SU-DHL-6 (cell line): ENCODE data around the gene DNASE1L1.

Experiments
- H2AFZ ChIP-seq: fragments of 200-600 bp; sonication (generic); 2 replicates; pipeline ENCODE4 v1.6.1; 2014; ENCODE audit warnings: low read depth, mild to moderate bottlenecking, moderate library complexity, mixed read lengths, antibody characterized with exemption, low read length; ENCODE audit not compliant: severe bottlenecking
- H3F3A ChIP-seq: fragments of 200-600 bp; shearing (Covaris generic); 2 replicates; pipeline ENCODE4 v1.6.0; 2016; ENCODE audit warnings: antibody characterized with exemption, mild to moderate bottlenecking; ENCODE audit not compliant: insufficient read depth
- H3K27ac ChIP-seq: fragments of 200-600 bp; sonication (generic); 2 replicates; pipeline ENCODE4 v1.5.1; 2016; ENCODE audit warnings: low read depth, mild to moderate bottlenecking, low read length, moderate library complexity, mixed read lengths
- H3K27me3 ChIP-seq: fragments of 200-600 bp; sonication (generic), shearing (Covaris generic); 2 replicates; pipeline ENCODE4 v1.6.0; 2014; ENCODE audit warnings: mild to moderate bottlenecking, low read length
- H3K36me3 ChIP-seq: fragments of 200-600 bp; sonication (generic); 2 replicates; pipeline ENCODE4 v1.6.1; 2014; ENCODE audit warnings: mild to moderate bottlenecking, low read length, mixed read lengths
- H3K4me2 ChIP-seq: fragments of 300-600, 200-600 bp; shearing (Covaris generic), sonication (generic); 2 replicates; pipeline ENCODE4 v1.6.0; 2014; ENCODE audit warnings: low read length, low read depth, mild to moderate bottlenecking; ENCODE audit not compliant: poor library complexity, severe bottlenecking
- H3K4me3 ChIP-seq: fragments of 200-600 bp; sonication (generic); 2 replicates; pipeline ENCODE4 v1.5.1; 2014; ENCODE audit warnings: antibody characterized with exemption, low read length, mild to moderate bottlenecking, mixed read lengths; ENCODE audit not compliant: insufficient read depth, poor library complexity, severe bottlenecking
- H3K79me2 ChIP-seq: fragments of 200-600 bp; sonication (generic); 2 replicates; pipeline ENCODE4 v1.6.1; 2014; ENCODE audit warnings: mild to moderate bottlenecking, low read length, moderate library complexity; ENCODE audit not compliant: insufficient read depth
- H3K9ac ChIP-seq: fragments of 200-600 bp; sonication (generic); 2 replicates; pipeline ENCODE4 v1.7.0; 2014; ENCODE audit warnings: mild to moderate bottlenecking, low read length
- H3K9me2 ChIP-seq: fragments of 200-600 bp; sonication (generic); replicated peaks from 2 replicates; pipeline ENCODE4 v1.6.1; 2014; ENCODE audit warnings: low read length; ENCODE audit not compliant: insufficient read depth
- H3K9me3 ChIP-seq: fragments of 200-600 bp; sonication (generic); 2 replicates; pipeline ENCODE4 v1.6.1; 2014; ENCODE audit warnings: low read length, mixed read lengths; ENCODE audit not compliant: insufficient read depth
- H4K20me1 ChIP-seq: fragments of 200-600 bp; sonication (generic); 2 replicates; pipeline ENCODE4 v1.6.1; 2014; ENCODE audit warnings: low read depth, mild to moderate bottlenecking, antibody characterized with exemption, low read length, moderate library complexity, mixed read lengths
- EZH2phosphoT487 ChIP-seq: fragments of 200-600 bp; sonication (generic), shearing (Covaris generic); conservative IDR thresholded peaks from 2 replicates; pipeline ENCODE4 v1.6.1; 2018; ENCODE audit warnings: mild to moderate bottlenecking, antibody characterized with exemption, low read length, moderate library complexity, mixed read lengths
- TF ChIP-seq, protein P1 (sequence below): fragments of 200-600 bp; sonication (generic); IDR thresholded peaks from one replicate; pipeline ENCODE4 v1.5.1; 2017; ENCODE audit warnings: antibody characterized with exemption, mild to moderate bottlenecking, low read length, moderate library complexity; ENCODE audit not compliant: insufficient read depth, poor library complexity, severe bottlenecking

Gene DNASE1L1

DNA sequence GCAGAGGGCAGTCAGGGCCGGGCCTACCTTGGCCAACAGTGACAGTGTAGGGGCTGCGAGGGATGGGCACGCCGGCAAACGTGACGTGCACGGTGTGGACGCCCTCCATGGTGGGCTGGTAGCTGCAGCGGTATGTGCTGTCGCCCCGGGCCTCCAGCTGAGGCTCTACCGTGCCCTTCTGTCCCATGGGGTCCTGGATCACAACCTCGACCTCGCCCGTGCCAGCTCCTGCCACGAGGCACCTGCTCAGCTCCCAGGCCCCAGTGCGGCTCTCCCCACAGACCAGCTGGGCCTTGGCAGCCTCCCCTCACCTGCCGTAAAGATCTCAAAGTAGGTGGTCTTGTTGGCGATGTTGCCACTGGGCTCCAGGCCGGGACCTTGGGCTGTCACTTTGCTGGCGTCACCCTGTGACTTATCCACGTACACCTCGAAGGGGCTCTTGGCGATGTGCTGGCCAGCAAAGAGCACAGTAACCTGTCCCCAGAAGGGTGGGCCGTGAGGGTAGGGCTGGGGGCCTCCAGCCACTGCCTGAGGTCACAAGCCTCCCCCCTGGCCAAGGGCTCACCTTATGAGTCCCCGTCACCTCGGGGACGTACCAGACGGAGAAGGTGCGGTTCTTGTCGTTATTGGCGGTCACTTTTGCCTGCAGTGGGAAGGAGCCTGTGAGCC is 42.9 kb downstream of the DNASE1L1 start:
- Histone ChIP-seq H3K36me3 (no peaks in the 10 kb centered on the region), H3K27ac (no peak overlapping the region), H3K9me3 (no peaks in the 10 kb centered on the region), H3K4me3 (no peak overlapping the region), H3K9me2 (no peaks in the 10 kb centered on the region), H3K79me2 (0 out of 2 replicates have a peak, but pooled peaks cover 7% of the 10 kb centered on the region), H3K4me2 (no peak overlapping the region), H3K9ac (no peak overlapping the region), H3K27me3 (no peaks in the 10 kb centered on the region), H2AFZ (no peak overlapping the region), H4K20me1 (no peaks in the 10 kb centered on the region), H3F3A (no peaks in the 10 kb centered on the region)
- TF ChIP-seq, protein P1, sequence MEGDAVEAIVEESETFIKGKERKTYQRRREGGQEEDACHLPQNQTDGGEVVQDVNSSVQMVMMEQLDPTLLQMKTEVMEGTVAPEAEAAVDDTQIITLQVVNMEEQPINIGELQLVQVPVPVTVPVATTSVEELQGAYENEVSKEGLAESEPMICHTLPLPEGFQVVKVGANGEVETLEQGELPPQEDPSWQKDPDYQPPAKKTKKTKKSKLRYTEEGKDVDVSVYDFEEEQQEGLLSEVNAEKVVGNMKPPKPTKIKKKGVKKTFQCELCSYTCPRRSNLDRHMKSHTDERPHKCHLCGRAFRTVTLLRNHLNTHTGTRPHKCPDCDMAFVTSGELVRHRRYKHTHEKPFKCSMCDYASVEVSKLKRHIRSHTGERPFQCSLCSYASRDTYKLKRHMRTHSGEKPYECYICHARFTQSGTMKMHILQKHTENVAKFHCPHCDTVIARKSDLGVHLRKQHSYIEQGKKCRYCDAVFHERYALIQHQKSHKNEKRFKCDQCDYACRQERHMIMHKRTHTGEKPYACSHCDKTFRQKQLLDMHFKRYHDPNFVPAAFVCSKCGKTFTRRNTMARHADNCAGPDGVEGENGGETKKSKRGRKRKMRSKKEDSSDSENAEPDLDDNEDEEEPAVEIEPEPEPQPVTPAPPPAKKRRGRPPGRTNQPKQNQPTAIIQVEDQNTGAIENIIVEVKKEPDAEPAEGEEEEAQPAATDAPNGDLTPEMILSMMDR: no peak
- TF ChIP-seq EZH2phosphoT487: no peak

DNA sequence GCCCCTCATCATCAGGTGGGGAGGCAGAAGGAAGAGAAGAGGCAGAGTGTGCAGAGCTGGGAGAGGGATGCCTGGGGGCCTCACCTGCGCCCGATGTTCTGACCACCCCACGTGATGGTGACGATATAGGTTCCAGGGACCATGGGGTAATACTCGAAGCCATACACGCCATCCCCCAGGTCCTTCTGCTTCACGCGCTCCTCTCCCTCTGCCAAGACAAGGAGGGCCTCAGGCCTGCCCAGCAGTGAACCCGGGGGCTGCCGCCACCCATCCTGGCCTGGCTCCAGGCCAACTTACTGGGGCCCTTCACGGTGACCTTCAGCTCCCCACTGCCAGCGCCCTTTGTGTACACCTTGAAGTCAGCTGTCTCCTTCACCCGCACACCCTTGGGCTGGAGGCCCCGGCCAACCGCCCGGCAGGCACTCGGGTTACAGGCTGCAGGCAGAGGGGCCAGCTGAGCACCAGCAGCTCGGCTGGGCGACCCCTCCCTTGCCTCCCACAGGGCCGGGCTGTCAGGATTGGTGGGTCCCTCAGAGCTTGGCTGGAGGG is 43.9 kb downstream of the DNASE1L1 start:
- no peaks in the 10 kb centered on the region for H3F3A ChIP-seq
- no peaks in the 10 kb centered on the region for H3K27me3 ChIP-seq
- no peak overlapping the region for H3K4me2 ChIP-seq
- no peaks in the 10 kb centered on the region for H3K36me3 ChIP-seq
- no peak overlapping the region for H3K9ac ChIP-seq
- 0 out of 2 replicates have a peak, but pooled peaks cover 5% of the 10 kb centered on the region for H3K79me2 ChIP-seq
- no peaks in the 10 kb centered on the region for H3K9me3 ChIP-seq
- H3K27ac ChIP-seq: no peak overlapping the region
- no peaks in the 10 kb centered on the region for H4K20me1 ChIP-seq
- no peak for TF ChIP-seq EZH2phosphoT487
- TF ChIP-seq, protein P1: no peak
- no peak overlapping the region for H2AFZ ChIP-seq
- no peak overlapping the region for H3K4me3 ChIP-seq
- no peaks in the 10 kb centered on the region for H3K9me2 ChIP-seq

DNA sequence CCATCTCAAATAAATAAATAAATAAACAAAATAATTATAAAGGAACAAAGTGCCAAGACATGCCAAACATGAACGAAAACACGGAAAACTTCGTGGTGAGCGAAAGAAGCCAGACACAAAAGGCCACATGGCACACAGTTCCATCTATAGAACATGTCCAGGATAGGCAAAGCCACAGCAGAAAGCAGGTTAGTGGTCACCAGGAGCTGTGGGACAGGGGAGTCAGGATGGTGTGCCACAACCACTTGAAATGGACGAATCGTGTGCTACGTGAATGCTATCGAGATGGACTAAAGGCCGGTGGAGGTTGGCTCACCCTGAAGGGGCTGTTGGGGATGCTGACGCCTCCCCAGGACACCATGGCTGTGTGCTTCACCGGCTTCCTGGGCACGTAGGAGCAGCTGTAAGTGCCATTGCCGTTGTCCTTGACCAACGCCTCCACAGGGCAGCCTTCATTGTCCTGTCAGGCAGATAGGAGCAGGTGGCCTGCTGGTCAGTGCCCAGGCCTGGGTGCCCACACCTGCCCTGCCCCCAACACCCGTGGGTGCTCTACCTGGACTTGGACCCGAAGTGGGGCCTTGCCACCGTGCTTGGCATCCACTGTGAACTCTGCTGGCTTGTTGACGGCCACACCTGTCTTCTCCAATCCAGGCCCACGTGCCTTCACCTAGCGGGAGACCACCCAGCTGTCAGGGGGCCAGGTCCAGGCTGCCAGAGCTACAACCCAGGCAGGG is 45.2 kb downstream of the DNASE1L1 start:
- H3F3A ChIP-seq: no peaks in the 10 kb centered on the region
- H3K79me2 ChIP-seq: no peaks in the 10 kb centered on the region
- H2AFZ ChIP-seq: no peak overlapping the region
- no peaks in the 10 kb centered on the region for H4K20me1 ChIP-seq
- H3K36me3 ChIP-seq: no peaks in the 10 kb centered on the region
- H3K27ac ChIP-seq: no peak overlapping the region
- H3K27me3 ChIP-seq: no peaks in the 10 kb centered on the region
- H3K9me3 ChIP-seq: no peaks in the 10 kb centered on the region
- no peak for TF ChIP-seq EZH2phosphoT487
- TF ChIP-seq, protein P1: no peak
- no peak overlapping the region for H3K4me3 ChIP-seq
- no peak overlapping the region for H3K4me2 ChIP-seq
- H3K9me2 ChIP-seq: no peaks in the 10 kb centered on the region
- no peak overlapping the region for H3K9ac ChIP-seq
